ENCODE results near the gene BLTP3A.
"Not testable (repeated sequence)": the region's sequence is repeated elsewhere in the genome, so short reads cannot be mapped to it uniquely, and the experiment has no call there.

Gene BLTP3A

GRCh38 chr6:34773916-34774315 lies 18.0 kb upstream of the BLTP3A start:
- TF ChIP-seq CTCF (IDR thresholded peaks at IDR 0.05) = no peak
- DNase-seq (ENCODE audit: low spot score) = no peak
- H3K27ac ChIP-seq = no peak overlapping the region
- no peak overlapping the region for H3K4me3 ChIP-seq

DNA sequence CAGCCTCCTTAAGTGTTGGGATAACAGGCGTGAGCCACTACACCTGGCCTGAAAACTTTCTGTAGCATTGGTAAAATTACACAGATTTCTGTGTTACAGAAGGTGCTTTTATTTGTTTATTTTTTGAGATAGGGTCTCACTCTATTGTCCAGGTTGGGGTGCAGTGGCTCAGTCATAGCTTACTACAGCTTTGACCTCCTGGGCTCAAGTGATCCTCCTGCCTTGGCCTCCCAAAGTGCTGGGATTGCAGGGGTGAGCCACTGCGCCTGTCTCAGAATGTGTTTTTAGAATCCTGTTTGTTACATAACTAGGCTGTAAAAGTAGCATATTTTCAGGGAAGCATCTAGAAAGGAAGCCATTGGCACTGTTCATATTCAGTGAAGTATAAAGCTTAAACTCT lies 16.9 kb upstream of the BLTP3A start:
- TF ChIP-seq CTCF (IDR thresholded peaks at IDR 0.05) = no peak
- Histone ChIP-seq H3K27ac (no peak overlapping the region), H3K4me3 (no peak overlapping the region)
- no peak for DNase-seq (ENCODE audit: low spot score)

DNA sequence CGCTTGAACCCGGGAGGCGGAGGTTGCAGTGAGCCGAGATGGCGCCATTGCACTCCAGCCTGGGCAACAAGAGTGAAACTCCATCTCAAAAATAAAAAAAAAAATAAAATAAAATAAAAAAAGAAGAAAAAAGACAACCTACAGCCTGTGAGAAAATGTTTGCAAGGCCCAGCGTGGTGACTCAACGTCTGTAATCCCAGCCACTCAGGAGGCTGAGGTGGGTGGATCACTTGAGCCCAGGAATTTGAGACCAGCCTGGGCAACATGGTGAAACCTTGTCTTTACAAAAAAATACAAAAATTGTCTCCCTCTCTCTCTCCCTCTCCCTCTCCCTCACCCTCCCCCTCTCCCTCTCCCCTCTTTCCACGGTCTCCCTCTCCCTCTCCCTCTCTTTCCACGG lies 6.5 kb upstream of the BLTP3A start:
- H3K4me3 ChIP-seq; DNase-seq (ENCODE audit: low spot score); H3K27ac ChIP-seq: not testable (repeated sequence)

DNA sequence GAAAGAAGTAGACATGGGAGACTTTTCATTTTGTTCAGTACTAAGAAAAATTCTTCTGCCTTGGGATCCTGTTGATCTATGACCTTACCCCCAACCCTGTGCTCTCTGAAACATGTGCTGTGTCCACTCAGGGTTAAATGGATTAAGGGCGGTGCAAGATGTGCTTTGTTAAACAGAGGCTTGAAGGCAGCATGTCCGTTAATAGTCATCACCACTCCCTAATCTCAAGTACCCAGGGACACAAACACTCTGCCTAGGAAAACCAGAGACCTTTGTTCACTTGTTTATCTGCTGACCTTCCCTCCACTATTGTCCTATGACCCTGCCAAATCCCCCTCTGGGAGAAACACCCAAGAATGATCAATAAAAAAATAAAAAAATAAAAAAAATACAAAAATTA lies 4.7 kb upstream of the BLTP3A start:
- H3K27ac ChIP-seq; H3K4me3 ChIP-seq; DNase-seq (ENCODE audit: low spot score): not testable (repeated sequence)

GRCh38 chr6:34788111-34788510 lies 3.8 kb upstream of the BLTP3A start:
- Histone ChIP-seq H3K4me3 (no peak overlapping the region), H3K27ac (no peak overlapping the region)
- no peak for TF ChIP-seq CTCF (IDR thresholded peaks at IDR 0.05)
- no peak for DNase-seq (ENCODE audit: low spot score)

GRCh38 chr6:34791164-34791700 lies 651 bp upstream of the BLTP3A start:
- no peak for TF ChIP-seq CTCF (IDR thresholded peaks at IDR 0.05)
- peak overlapping the region; percentile 96 for H3K4me3 ChIP-seq
- peak; percentile 74 for DNase-seq (ENCODE audit: low spot score)
- H3K27ac ChIP-seq = peak overlapping the region; percentile 89 to 96

- Histone ChIP-seq H3K4me3 (peak overlapping the region; percentile 96), H3K27ac (peak overlapping the region; percentile 89 to 96)
- no peak for DNase-seq (ENCODE audit: low spot score)
- TF ChIP-seq CTCF (IDR thresholded peaks at IDR 0.05) = no peak
Observed at GRCh38 chr6:34792605-34793500, 970 bp downstream of the BLTP3A start.

DNA sequence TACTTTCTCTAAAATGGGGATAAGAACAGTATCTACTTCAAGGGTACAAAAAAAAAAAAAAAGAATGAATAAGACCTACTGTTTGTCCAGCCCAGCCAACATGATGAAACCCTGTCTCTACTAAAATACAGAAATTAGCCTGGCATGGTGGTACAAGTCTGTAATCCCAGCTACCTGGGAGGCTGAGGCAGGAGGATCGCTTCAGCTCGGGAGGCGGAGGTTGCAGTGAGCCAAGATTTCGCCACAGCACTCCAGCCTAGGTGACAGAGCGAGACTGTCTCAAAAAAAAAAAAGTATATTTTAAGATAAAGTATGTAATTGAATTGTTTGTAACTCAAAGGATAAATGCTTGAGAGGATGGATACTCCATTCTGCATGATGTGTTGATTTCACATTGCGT lies 2.0 kb downstream of the BLTP3A start:
- no peak for TF ChIP-seq CTCF (IDR thresholded peaks at IDR 0.05)
- no peak overlapping the region for H3K27ac ChIP-seq
- DNase-seq (ENCODE audit: low spot score) = no peak
- no peak overlapping the region for H3K4me3 ChIP-seq

Measured in coronary artery (tissue), 2 donors.